ENCODE measurements around the gene RAB31.
A peak's percentile ranks its signal among the peaks of the same experiment; 100 is the strongest.

RAB31 gene

GRCh38 chr18:9714266-9715087 is 6.4 kb downstream of the RAB31 start:
- no peak for DNase-seq

- DNase-seq: no peak
Observed at GRCh38 chr18:9715088-9715343, 6.9 kb downstream of the RAB31 start.

- DNase-seq: no peak
Observed at GRCh38 chr18:9715978-9716774, 8.1 kb downstream of the RAB31 start.

GRCh38 chr18:9716780-9717563 is 8.9 kb downstream of the RAB31 start:
- no peak for DNase-seq

GRCh38 chr18:9719421-9719981 is 11.4 kb downstream of the RAB31 start:
- no peak for DNase-seq

GRCh38 chr18:9720327-9720726 is 12.2 kb downstream of the RAB31 start:
- no peak for DNase-seq

- no peak for DNase-seq
Observed at GRCh38 chr18:9721893-9722550, 13.9 kb downstream of the RAB31 start.

- no peak for DNase-seq
Observed at GRCh38 chr18:9722691-9723090, 14.6 kb downstream of the RAB31 start.

GRCh38 chr18:9724797-9725585 is 16.9 kb downstream of the RAB31 start:
- DNase-seq: no peak

- no peak for DNase-seq
Observed at GRCh38 chr18:9726175-9726574, 18.1 kb downstream of the RAB31 start.

GRCh38 chr18:9726936-9727335 is 18.8 kb downstream of the RAB31 start:
- DNase-seq: no peak

GRCh38 chr18:9730786-9731185 is 22.7 kb downstream of the RAB31 start:
- no peak for DNase-seq

- DNase-seq: no peak
Observed at GRCh38 chr18:9731380-9731779, 23.3 kb downstream of the RAB31 start.

GRCh38 chr18:9732031-9732430 is 23.9 kb downstream of the RAB31 start:
- no peak for DNase-seq

- DNase-seq: no peak
Observed at GRCh38 chr18:9734189-9734588, 26.1 kb downstream of the RAB31 start.

- DNase-seq: no peak
Observed at GRCh38 chr18:9735238-9735637, 27.1 kb downstream of the RAB31 start.

GRCh38 chr18:9735879-9736278 is 27.8 kb downstream of the RAB31 start:
- DNase-seq: no peak

- no peak for DNase-seq
Observed at GRCh38 chr18:9736286-9736835, 28.3 kb downstream of the RAB31 start.

- no peak for DNase-seq
Observed at GRCh38 chr18:9737006-9737405, 28.9 kb downstream of the RAB31 start.

- peak; percentile 82 for DNase-seq
Observed at GRCh38 chr18:9737472-9738121, 29.5 kb downstream of the RAB31 start.
